SK-N-SH (cell line): ENCODE data around the gene PROM2.

Source experiments
- CHD2 ChIP-seq: fragments of 150-350 bp; IDR thresholded peaks from 2 replicates; pipeline ENCODE4 v1.6.1; 2018; ENCODE audit warnings: low read length; ENCODE audit not compliant: partially characterized antibody
- EZH2phosphoT487 ChIP-seq: fragments of 200-600 bp; sonication (generic); IDR thresholded peaks from 2 replicates; pipeline ENCODE4 v1.6.1; 2017; ENCODE audit warnings: low read depth, mixed run types, mild to moderate bottlenecking, antibody characterized with exemption, moderate library complexity, borderline replicate concordance
- FOSL2 ChIP-seq: IDR thresholded peaks from 2 replicates; pipeline ENCODE4 v1.4.0; 2012; ENCODE audit warnings: low read depth, mild to moderate bottlenecking, moderate library complexity, borderline replicate concordance
- FOXM1 ChIP-seq: IDR thresholded peaks from 2 replicates; pipeline ENCODE4 v1.4.0; 2012; ENCODE audit warnings: low read depth, mild to moderate bottlenecking
- JUND ChIP-seq: IDR thresholded peaks from 2 replicates; pipeline ENCODE4 v1.4.0; 2012
- MXI1 ChIP-seq: IDR thresholded peaks from 2 replicates; pipeline ENCODE4 v1.6.1; 2012; ENCODE audit warnings: mild to moderate bottlenecking, low read depth, low read length, improper control_type of control experiment
- POLR2AphosphoS5 ChIP-seq: IDR thresholded peaks from 2 replicates; pipeline ENCODE4 v1.6.1; 2012; ENCODE audit warnings: low read depth, low read length
- TAF1 ChIP-seq: IDR thresholded peaks from 2 replicates; pipeline ENCODE4 v1.6.1; 2012; ENCODE audit warnings: low read depth, mild to moderate bottlenecking, low read length, moderate library complexity, borderline replicate concordance
- TF ChIP-seq, protein P1 (sequence below): IDR thresholded peaks from 2 replicates; pipeline ENCODE4 v1.4.0; 2012; ENCODE audit warnings: low read depth
- TF ChIP-seq, protein P2 (sequence below): fragments of 200-600 bp; sonication (generic); IDR thresholded peaks from 2 replicates; pipeline ENCODE4 v1.6.1; 2017; ENCODE audit warnings: antibody characterized with exemption, mild to moderate bottlenecking, moderate library complexity
- TF ChIP-seq, protein P3 (sequence below): IDR thresholded peaks from 2 replicates; pipeline ENCODE4 v1.4.0; 2012; ENCODE audit warnings: low read depth, borderline replicate concordance
- TF ChIP-seq, protein P4 (sequence below): IDR thresholded peaks from 2 replicates; pipeline ENCODE4 v1.6.1; 2012; ENCODE audit warnings: mild to moderate bottlenecking, low read depth, low read length, moderate library complexity

DNA sequence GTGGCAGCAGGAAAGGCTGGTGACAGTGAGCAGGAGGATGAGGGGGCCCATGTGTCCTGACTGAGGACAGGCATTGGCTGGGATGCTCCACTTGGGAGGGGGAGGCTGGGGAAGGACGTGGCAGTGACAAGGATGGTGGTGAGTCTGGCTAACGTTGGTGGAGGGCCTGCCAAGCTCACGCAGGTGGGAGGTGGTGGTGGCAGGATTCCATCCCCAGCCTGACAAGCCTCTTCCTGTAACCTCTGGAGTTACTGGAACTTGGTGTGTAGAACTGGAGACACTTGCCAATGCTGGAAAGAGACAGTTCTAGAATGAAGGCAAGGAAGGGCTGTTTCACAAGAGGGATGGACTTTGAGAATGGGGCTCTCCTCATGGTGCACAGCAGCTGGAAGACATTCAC is 8.2 kb downstream of the PROM2 start:
- TF ChIP-seq TAF1 = no peak
- TF ChIP-seq, protein P1, sequence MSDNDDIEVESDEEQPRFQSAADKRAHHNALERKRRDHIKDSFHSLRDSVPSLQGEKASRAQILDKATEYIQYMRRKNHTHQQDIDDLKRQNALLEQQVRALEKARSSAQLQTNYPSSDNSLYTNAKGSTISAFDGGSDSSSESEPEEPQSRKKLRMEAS = no peak
- no peak for TF ChIP-seq JUND
- TF ChIP-seq, protein P2, sequence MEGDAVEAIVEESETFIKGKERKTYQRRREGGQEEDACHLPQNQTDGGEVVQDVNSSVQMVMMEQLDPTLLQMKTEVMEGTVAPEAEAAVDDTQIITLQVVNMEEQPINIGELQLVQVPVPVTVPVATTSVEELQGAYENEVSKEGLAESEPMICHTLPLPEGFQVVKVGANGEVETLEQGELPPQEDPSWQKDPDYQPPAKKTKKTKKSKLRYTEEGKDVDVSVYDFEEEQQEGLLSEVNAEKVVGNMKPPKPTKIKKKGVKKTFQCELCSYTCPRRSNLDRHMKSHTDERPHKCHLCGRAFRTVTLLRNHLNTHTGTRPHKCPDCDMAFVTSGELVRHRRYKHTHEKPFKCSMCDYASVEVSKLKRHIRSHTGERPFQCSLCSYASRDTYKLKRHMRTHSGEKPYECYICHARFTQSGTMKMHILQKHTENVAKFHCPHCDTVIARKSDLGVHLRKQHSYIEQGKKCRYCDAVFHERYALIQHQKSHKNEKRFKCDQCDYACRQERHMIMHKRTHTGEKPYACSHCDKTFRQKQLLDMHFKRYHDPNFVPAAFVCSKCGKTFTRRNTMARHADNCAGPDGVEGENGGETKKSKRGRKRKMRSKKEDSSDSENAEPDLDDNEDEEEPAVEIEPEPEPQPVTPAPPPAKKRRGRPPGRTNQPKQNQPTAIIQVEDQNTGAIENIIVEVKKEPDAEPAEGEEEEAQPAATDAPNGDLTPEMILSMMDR = no peak
- no peak for TF ChIP-seq FOXM1
- TF ChIP-seq, protein P3, sequence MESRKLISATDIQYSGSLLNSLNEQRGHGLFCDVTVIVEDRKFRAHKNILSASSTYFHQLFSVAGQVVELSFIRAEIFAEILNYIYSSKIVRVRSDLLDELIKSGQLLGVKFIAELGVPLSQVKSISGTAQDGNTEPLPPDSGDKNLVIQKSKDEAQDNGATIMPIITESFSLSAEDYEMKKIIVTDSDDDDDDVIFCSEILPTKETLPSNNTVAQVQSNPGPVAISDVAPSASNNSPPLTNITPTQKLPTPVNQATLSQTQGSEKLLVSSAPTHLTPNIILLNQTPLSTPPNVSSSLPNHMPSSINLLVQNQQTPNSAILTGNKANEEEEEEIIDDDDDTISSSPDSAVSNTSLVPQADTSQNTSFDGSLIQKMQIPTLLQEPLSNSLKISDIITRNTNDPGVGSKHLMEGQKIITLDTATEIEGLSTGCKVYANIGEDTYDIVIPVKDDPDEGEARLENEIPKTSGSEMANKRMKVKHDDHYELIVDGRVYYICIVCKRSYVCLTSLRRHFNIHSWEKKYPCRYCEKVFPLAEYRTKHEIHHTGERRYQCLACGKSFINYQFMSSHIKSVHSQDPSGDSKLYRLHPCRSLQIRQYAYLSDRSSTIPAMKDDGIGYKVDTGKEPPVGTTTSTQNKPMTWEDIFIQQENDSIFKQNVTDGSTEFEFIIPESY = no peak
- TF ChIP-seq POLR2AphosphoS5 = no peak
- TF ChIP-seq MXI1 = no peak
- no peak for TF ChIP-seq EZH2phosphoT487
- no peak for TF ChIP-seq FOSL2
- no peak for TF ChIP-seq CHD2
- TF ChIP-seq, protein P4, sequence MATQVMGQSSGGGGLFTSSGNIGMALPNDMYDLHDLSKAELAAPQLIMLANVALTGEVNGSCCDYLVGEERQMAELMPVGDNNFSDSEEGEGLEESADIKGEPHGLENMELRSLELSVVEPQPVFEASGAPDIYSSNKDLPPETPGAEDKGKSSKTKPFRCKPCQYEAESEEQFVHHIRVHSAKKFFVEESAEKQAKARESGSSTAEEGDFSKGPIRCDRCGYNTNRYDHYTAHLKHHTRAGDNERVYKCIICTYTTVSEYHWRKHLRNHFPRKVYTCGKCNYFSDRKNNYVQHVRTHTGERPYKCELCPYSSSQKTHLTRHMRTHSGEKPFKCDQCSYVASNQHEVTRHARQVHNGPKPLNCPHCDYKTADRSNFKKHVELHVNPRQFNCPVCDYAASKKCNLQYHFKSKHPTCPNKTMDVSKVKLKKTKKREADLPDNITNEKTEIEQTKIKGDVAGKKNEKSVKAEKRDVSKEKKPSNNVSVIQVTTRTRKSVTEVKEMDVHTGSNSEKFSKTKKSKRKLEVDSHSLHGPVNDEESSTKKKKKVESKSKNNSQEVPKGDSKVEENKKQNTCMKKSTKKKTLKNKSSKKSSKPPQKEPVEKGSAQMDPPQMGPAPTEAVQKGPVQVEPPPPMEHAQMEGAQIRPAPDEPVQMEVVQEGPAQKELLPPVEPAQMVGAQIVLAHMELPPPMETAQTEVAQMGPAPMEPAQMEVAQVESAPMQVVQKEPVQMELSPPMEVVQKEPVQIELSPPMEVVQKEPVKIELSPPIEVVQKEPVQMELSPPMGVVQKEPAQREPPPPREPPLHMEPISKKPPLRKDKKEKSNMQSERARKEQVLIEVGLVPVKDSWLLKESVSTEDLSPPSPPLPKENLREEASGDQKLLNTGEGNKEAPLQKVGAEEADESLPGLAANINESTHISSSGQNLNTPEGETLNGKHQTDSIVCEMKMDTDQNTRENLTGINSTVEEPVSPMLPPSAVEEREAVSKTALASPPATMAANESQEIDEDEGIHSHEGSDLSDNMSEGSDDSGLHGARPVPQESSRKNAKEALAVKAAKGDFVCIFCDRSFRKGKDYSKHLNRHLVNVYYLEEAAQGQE = no peak
